ENCODE measurements around the gene ZNF746.

DNA sequence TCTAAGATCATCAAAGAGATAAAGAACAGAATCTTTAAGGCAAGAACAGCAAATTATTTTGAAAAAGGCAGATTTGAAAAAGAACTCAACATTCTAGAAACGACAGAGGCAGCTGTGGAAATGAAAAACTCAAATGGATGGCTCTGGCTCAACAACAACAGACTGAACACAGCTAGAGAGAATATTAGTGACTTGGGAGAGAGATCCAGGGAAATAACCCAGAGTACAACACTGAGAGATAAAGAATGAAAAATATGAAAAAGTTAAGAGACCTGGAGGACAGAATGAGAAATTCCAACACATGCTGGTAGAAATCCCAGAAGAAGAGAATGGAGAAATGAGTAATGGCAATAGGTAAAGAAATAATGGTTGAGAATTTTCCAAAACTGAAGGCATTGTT lies 18.9 kb downstream of the ZNF746 start:
- TF ChIP-seq, protein P1, sequence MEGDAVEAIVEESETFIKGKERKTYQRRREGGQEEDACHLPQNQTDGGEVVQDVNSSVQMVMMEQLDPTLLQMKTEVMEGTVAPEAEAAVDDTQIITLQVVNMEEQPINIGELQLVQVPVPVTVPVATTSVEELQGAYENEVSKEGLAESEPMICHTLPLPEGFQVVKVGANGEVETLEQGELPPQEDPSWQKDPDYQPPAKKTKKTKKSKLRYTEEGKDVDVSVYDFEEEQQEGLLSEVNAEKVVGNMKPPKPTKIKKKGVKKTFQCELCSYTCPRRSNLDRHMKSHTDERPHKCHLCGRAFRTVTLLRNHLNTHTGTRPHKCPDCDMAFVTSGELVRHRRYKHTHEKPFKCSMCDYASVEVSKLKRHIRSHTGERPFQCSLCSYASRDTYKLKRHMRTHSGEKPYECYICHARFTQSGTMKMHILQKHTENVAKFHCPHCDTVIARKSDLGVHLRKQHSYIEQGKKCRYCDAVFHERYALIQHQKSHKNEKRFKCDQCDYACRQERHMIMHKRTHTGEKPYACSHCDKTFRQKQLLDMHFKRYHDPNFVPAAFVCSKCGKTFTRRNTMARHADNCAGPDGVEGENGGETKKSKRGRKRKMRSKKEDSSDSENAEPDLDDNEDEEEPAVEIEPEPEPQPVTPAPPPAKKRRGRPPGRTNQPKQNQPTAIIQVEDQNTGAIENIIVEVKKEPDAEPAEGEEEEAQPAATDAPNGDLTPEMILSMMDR (IDR thresholded peaks at IDR 0.05) = no peak
- TF ChIP-seq SIN3A (IDR thresholded peaks at IDR 0.05; ENCODE audit: borderline replicate concordance, insufficient read depth, low read depth, low read length) = no peak
- TF ChIP-seq, protein P2, sequence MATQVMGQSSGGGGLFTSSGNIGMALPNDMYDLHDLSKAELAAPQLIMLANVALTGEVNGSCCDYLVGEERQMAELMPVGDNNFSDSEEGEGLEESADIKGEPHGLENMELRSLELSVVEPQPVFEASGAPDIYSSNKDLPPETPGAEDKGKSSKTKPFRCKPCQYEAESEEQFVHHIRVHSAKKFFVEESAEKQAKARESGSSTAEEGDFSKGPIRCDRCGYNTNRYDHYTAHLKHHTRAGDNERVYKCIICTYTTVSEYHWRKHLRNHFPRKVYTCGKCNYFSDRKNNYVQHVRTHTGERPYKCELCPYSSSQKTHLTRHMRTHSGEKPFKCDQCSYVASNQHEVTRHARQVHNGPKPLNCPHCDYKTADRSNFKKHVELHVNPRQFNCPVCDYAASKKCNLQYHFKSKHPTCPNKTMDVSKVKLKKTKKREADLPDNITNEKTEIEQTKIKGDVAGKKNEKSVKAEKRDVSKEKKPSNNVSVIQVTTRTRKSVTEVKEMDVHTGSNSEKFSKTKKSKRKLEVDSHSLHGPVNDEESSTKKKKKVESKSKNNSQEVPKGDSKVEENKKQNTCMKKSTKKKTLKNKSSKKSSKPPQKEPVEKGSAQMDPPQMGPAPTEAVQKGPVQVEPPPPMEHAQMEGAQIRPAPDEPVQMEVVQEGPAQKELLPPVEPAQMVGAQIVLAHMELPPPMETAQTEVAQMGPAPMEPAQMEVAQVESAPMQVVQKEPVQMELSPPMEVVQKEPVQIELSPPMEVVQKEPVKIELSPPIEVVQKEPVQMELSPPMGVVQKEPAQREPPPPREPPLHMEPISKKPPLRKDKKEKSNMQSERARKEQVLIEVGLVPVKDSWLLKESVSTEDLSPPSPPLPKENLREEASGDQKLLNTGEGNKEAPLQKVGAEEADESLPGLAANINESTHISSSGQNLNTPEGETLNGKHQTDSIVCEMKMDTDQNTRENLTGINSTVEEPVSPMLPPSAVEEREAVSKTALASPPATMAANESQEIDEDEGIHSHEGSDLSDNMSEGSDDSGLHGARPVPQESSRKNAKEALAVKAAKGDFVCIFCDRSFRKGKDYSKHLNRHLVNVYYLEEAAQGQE (IDR thresholded peaks at IDR 0.05; ENCODE audit: insufficient read depth in 1 of 2, low read depth in 2 of 2, low read length in 1 of 2) = no peak
- no peak for TF ChIP-seq POLR2AphosphoS5 (IDR thresholded peaks at IDR 0.05; ENCODE audit: low read depth, low read length)
- no peak for TF ChIP-seq TCF7L2 (IDR thresholded peaks at IDR 0.05; ENCODE audit: low read depth, low read length)
